Fibroblast of lung (primary cell): Measurements from ENCODE around the gene SERPINB2.

Experiments used
- EZH2 ChIP-seq: IDR thresholded peaks from 2 replicates; pipeline ENCODE4 v1.5.1; 2012; ENCODE audit warnings: low read length, control low read depth, mild to moderate bottlenecking; ENCODE audit errors: missing control alignments
- TF ChIP-seq, protein P1 (sequence below), 2 donors: IDR thresholded peaks in 1 of 2; conservative IDR thresholded peaks in 1 of 2; 1 replicate in 1 of 2; 2 replicates in 1 of 2; pipeline ENCODE4 v1.5.1; 2011 to 2012; ENCODE audit warnings: low read length in 2 of 2, control low read depth in 1 of 2, inconsistent platforms in 1 of 2, low read depth in 1 of 2, mild to moderate bottlenecking in 1 of 2

DNA sequence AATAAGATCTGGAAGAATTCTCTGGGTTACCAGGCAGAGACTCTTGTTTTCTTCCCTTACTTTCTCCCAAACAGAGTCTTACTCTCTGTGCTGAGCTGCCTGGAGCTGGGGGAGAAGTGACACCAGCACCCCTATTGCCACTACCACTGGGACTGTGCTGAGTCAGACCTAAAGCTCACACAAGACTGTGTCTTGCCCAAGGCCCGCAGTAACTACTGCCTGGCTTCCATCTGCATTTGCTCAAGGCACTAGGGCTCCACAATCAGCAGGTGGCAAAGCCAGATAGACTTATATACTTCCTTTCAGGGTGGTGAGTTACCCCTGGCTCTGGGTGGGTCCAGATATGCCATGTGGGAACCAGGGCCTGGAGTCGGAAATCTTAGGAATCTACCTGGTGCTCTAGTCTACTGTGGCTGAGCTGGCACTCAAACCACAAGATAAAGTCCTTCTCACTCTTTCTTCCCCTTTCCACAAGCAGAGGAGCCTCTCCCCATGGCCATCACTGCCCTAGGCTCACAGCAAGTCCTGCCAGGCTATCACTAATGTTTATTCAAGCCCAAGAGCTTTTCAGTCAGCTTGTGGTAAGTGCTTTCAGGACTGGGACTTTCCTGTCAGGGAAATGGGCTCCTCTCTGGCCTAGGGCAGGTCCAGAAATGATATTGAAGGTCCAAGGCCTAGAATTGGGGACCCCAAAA lies 27.6 kb upstream of the SERPINB2 start:
- no peak for TF ChIP-seq EZH2
- TF ChIP-seq, protein P1, sequence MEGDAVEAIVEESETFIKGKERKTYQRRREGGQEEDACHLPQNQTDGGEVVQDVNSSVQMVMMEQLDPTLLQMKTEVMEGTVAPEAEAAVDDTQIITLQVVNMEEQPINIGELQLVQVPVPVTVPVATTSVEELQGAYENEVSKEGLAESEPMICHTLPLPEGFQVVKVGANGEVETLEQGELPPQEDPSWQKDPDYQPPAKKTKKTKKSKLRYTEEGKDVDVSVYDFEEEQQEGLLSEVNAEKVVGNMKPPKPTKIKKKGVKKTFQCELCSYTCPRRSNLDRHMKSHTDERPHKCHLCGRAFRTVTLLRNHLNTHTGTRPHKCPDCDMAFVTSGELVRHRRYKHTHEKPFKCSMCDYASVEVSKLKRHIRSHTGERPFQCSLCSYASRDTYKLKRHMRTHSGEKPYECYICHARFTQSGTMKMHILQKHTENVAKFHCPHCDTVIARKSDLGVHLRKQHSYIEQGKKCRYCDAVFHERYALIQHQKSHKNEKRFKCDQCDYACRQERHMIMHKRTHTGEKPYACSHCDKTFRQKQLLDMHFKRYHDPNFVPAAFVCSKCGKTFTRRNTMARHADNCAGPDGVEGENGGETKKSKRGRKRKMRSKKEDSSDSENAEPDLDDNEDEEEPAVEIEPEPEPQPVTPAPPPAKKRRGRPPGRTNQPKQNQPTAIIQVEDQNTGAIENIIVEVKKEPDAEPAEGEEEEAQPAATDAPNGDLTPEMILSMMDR (conservative IDR thresholded peaks at IDR 0.05 in 1 of 2, IDR thresholded peaks at IDR 0.05 in 1 of 2; ENCODE audit: low read depth in 1 of 2, low read length in 2 of 2) = no peak
